Common myeloid progenitor, CD34-positive (primary cell): ENCODE results near the gene RMDN2. TPM values are rescaled to one million over a fixed set of nuclear protein-coding genes. Genes with fewer than 3 reads are reported as not detected.

Experiments
- CTCF ChIA-PET: fragments of 350-600 bp; sonication (Branson Sonifier 250); formaldehyde crosslinking; loops from one replicate; lab custom pipeline; 2021; ENCODE audit warnings: antibody characterized with exemption; lab: Charles Lee
- POLR2A ChIA-PET: fragments of 350-600 bp; sonication (Branson Sonifier 250); formaldehyde crosslinking; loops from one replicate; lab custom pipeline; 2021; ENCODE audit warnings: antibody characterized with exemption; lab: Charles Lee
- DNase-seq, 3 donors: peaks; one replicate each; pipeline versions ENCODE4 v3.0.0 to v3.0.0-alpha.2; 2013
- H3K27ac ChIP-seq, 2 experiments: 1 replicate in 1 of 2; 2 replicates in 1 of 2; pipeline ENCODE4 v1.7.0; 2013; ENCODE audit warnings: inconsistent platforms in 2 of 2, low read length in 2 of 2, mild to moderate bottlenecking in 2 of 2, low read depth in 1 of 2, moderate library complexity in 1 of 2; ENCODE audit not compliant: severe bottlenecking in 2 of 2, insufficient read depth in 1 of 2, poor library complexity in 1 of 2
- H3K27me3 ChIP-seq, 5 experiments: replicated peaks in 2 of 5; 1 replicate in 3 of 5; 2 replicates in 2 of 5; pipeline versions ENCODE4 v1.6.1 to v1.7.0; 2013; ENCODE audit warnings: low read length in 4 of 5, mild to moderate bottlenecking in 2 of 5, moderate library complexity in 2 of 5, inconsistent platforms in 1 of 5; ENCODE audit not compliant: insufficient read depth in 5 of 5, control insufficient read depth in 4 of 5
- H3K36me3 ChIP-seq, 4 experiments: 1 replicate in 2 of 4; 2 replicates in 2 of 4; pipeline versions ENCODE4 v1.6.1 to v1.7.0; 2013; ENCODE audit warnings: low read length in 3 of 4, control low read depth in 1 of 4, mild to moderate bottlenecking in 1 of 4; ENCODE audit not compliant: control insufficient read depth in 4 of 4, insufficient read depth in 4 of 4
- H3K4me1 ChIP-seq, 4 experiments: 1 replicate in 3 of 4; 2 replicates in 1 of 4; pipeline versions ENCODE4 v1.6.1 to v1.7.1; 2013; ENCODE audit warnings: low read length in 3 of 4, mild to moderate bottlenecking in 3 of 4, control low read depth in 1 of 4, inconsistent platforms in 1 of 4, moderate library complexity in 1 of 4; ENCODE audit not compliant: control insufficient read depth in 4 of 4, insufficient read depth in 4 of 4; ENCODE audit errors: control extremely low read depth in 1 of 4
- H3K4me3 ChIP-seq, 7 experiments: 1 replicate in 4 of 7; 2 replicates in 3 of 7; pipeline versions ENCODE4 v1.5.1 to v1.7.0; 2013; ENCODE audit warnings: mild to moderate bottlenecking in 7 of 7, low read length in 6 of 7, moderate library complexity in 6 of 7, inconsistent platforms in 2 of 7, low read depth in 2 of 7, control low read depth in 1 of 7; ENCODE audit not compliant: insufficient read depth in 4 of 7, control insufficient read depth in 1 of 7; ENCODE audit errors: extremely low read depth in 1 of 7
- H3K9me3 ChIP-seq, 5 experiments: 1 replicate in 4 of 5; 2 replicates in 1 of 5; pipeline versions ENCODE4 v1.6.1 to v1.7.1; 2013; ENCODE audit warnings: low read length in 4 of 5, mild to moderate bottlenecking in 2 of 5, inconsistent platforms in 1 of 5, low read depth in 1 of 5, moderate library complexity in 1 of 5; ENCODE audit not compliant: control insufficient read depth in 4 of 5, insufficient read depth in 2 of 5; ENCODE audit errors: control extremely low read depth in 1 of 5
- WGBS: methylation state at CpG from one replicate; pipeline ENCODE4 v1.1.5; 2013; ENCODE audit not compliant: insufficient coverage; 5-methylcytosine and 5-hydroxymethylcytosine counted together
- polyA plus RNA-seq: library from polyadenylated mRNA; unstranded; fragments of 120-200 nt; gene quantifications from one replicate; pipeline ENCODE4 v1.2.1, GENCODE V29; 2013

RMDN2 gene
- 5.9 TPM for polyA plus RNA-seq

- peak; percentile 77 to 91 (median 88) for DNase-seq
- Histone ChIP-seq H3K36me3 (no peaks in the 10 kb centered on the region), H3K9me3 (no peaks in the 10 kb centered on the region), H3K4me3 (peak within 1 kb of the TSS; percentile 66 to 88 (median 84)), H3K27me3 (peaks cover 0 to 16% (median 5%) of the 10 kb centered on the region in 5 experiments), H3K27ac (peak within 1 kb of the TSS in 1 of 2 experiments; percentile 63), H3K4me1 (peaks cover 2 to 9% (median 6%) of the 10 kb centered on the region in 4 experiments)
- under 1% methylated on average over 52 of the region's 79 CpGs for WGBS
- CTCF ChIA-PET = no interaction called here
- POLR2A ChIA-PET = no interaction called here
These were observed at the start of gene RMDN2 for GRCh38 chr2:37925063-37925897. Gene RMDN2, plus strand, starts transcription at chr2:37925287. Its CDS starts 3,991 bp downstream, at chr2:37929278.

GRCh38 chr2:37875403-37875906 is 49.6 kb upstream of the RMDN2 start:
- no peak for DNase-seq
- 34% methylated on average over 10 of the region's 15 CpGs for WGBS
- Histone ChIP-seq H3K27me3 (no peaks in the 10 kb centered on the region), H3K9me3 (no peaks in the 10 kb centered on the region), H3K4me3 (no peak overlapping the region), H3K36me3 (no peaks in the 10 kb centered on the region), H3K27ac (no peak overlapping the region), H3K4me1 (peaks cover 0 to 28% (median 19%) of the 10 kb centered on the region in 4 experiments)
- CTCF ChIA-PET = interaction anchor here (0.8 to 14.4 kb wide), 13 partner anchors 8 to 490 kb away, joined by 3 to 114 read pairs (median 11); no protein-coding TSS in a partner anchor
- POLR2A ChIA-PET = interaction anchor here (0.6 kb wide), 1 partner anchor 470 kb away, joined by 3 read pairs; no protein-coding TSS in a partner anchor

GRCh38 chr2:37876227-37876626 is 48.9 kb upstream of the RMDN2 start:
- CTCF ChIA-PET = interaction anchor here (0.8 to 14.4 kb wide), 20 partner anchors 9 to 491 kb away, joined by 3 to 114 read pairs (median 7); no protein-coding TSS in a partner anchor
- H3K4me1 ChIP-seq = peaks cover 0 to 36% (median 21%) of the 10 kb centered on the region in 4 experiments
- H3K27ac ChIP-seq = no peak overlapping the region
- POLR2A ChIA-PET = no interaction called here
- 82% methylated on average over 8 of the region's 9 CpGs for WGBS
- no peaks in the 10 kb centered on the region for H3K27me3 ChIP-seq
- DNase-seq = no peak
- no peak overlapping the region for H3K4me3 ChIP-seq
- H3K36me3 ChIP-seq = no peaks in the 10 kb centered on the region
- no peaks in the 10 kb centered on the region for H3K9me3 ChIP-seq

- no peak overlapping the region for H3K4me3 ChIP-seq
- H3K27me3 ChIP-seq = no peaks in the 10 kb centered on the region
- CTCF ChIA-PET = interaction anchor here (0.6 to 14.4 kb wide), 47 partner anchors 9 to 645 kb away, joined by 3 to 114 read pairs (median 4); no protein-coding TSS in a partner anchor
- no peaks in the 10 kb centered on the region for H3K9me3 ChIP-seq
- WGBS = 100% methylated on average over 2 of the region's 12 CpGs
- peaks cover 0 to 26% (median 15%) of the 10 kb centered on the region in 4 experiments for H3K4me1 ChIP-seq
- no peaks in the 10 kb centered on the region for H3K36me3 ChIP-seq
- DNase-seq = peak; percentile 70 to 78 (median 72)
- H3K27ac ChIP-seq = no peak overlapping the region
- POLR2A ChIA-PET = interaction anchor here (0.7 to 0.9 kb wide), 2 partner anchors 21 to 463 kb away, joined by 3 read pairs; no protein-coding TSS in a partner anchor
These were observed 47.4 kb upstream of the RMDN2 start for GRCh38 chr2:37877457-37878315.

- no peak overlapping the region for H3K27ac ChIP-seq
- CTCF ChIA-PET = interaction anchor here (0.6 to 14.4 kb wide), 24 partner anchors 8 to 487 kb away, joined by 3 to 114 read pairs (median 6); no protein-coding TSS in a partner anchor
These were observed 46.6 kb upstream of the RMDN2 start for GRCh38 chr2:37878536-37878935.

GRCh38 chr2:37880551-37880950 is 44.5 kb upstream of the RMDN2 start:
- ChIA-PET CTCF (interaction anchor here (0.7 to 14.4 kb wide), 7 partner anchors 9 to 483 kb away, joined by 3 to 114 read pairs (median 4); no protein-coding TSS in a partner anchor), POLR2A (interaction anchor here (0.6 kb wide), 1 partner anchor 353 kb away, joined by 3 read pairs; no protein-coding TSS in a partner anchor)
- Histone ChIP-seq H3K27me3 (no peaks in the 10 kb centered on the region), H3K36me3 (no peaks in the 10 kb centered on the region), H3K4me1 (peaks cover 0 to 19% (median 10%) of the 10 kb centered on the region in 4 experiments), H3K4me3 (peak overlapping the region in 1 of 7 experiments; percentile 47), H3K9me3 (no peaks in the 10 kb centered on the region), H3K27ac (no peak overlapping the region)
- WGBS = 4% methylated on average over 5 of the region's 9 CpGs
- DNase-seq = peak; percentile 45 to 83 (median 71)

More at GRCh38 chr2:37878536-37878935, 46.6 kb upstream of the RMDN2 start:
- POLR2A ChIA-PET = no interaction called here
- Histone ChIP-seq H3K9me3 (no peaks in the 10 kb centered on the region), H3K4me3 (no peak overlapping the region), H3K27me3 (no peaks in the 10 kb centered on the region), H3K36me3 (no peaks in the 10 kb centered on the region), H3K4me1 (peaks cover 0 to 26% (median 15%) of the 10 kb centered on the region in 4 experiments)
- WGBS = 100% methylated on average over 2 of the region's 4 CpGs
- no peak for DNase-seq
